Measurements from ENCODE around the gene KLRC4. TPM values are rescaled to one million over a fixed set of nuclear protein-coding genes. Genes with fewer than 3 reads are reported as not detected.

KLRC4 gene
- not detected for total RNA-seq (ENCODE audit: unreplicated experiment)
- long read RNA-seq: 0 reads

GRCh38 chr12:10409392-10409791, at the start of gene KLRC4:
Gene KLRC4 (minus strand): TSS chr12:10409757. CDS start chr12:10409575, 182 bp downstream.
- Mint-ChIP-seq H3K9me3 (ENCODE audit: unreplicated experiment) (no peaks in the 10 kb centered on the region), H3K36me3 (ENCODE audit: low read depth, unreplicated experiment) (no peaks in the 10 kb centered on the region), H3K27me3 (ENCODE audit: unreplicated experiment) (no peaks in the 10 kb centered on the region), H3K4me1 (ENCODE audit: unreplicated experiment) (peaks cover 6% of the 10 kb centered on the region), H3K4me3 (ENCODE audit: unreplicated experiment) (no peak within 1 kb of the TSS), H3K27ac (ENCODE audit: unreplicated experiment) (no peak within 1 kb of the TSS)
- no peak for TF ChIP-seq CTCF (IDR thresholded peaks at IDR 0.05; ENCODE audit: unreplicated experiment)
- DNase-seq (ENCODE audit: low spot score): no peak

GRCh38 chr12:10457760-10458159, 48.2 kb upstream of the KLRC4 start:
- no peaks in the 10 kb centered on the region for H3K4me1 Mint-ChIP-seq (ENCODE audit: unreplicated experiment)
- H3K4me3 Mint-ChIP-seq (ENCODE audit: unreplicated experiment): no peak overlapping the region
- H3K27me3 Mint-ChIP-seq (ENCODE audit: unreplicated experiment): no peaks in the 10 kb centered on the region
- no peak for DNase-seq (ENCODE audit: low spot score)
- no peaks in the 10 kb centered on the region for H3K9me3 Mint-ChIP-seq (ENCODE audit: unreplicated experiment)
- no peak for TF ChIP-seq CTCF (IDR thresholded peaks at IDR 0.05; ENCODE audit: unreplicated experiment)
- no peak overlapping the region for H3K27ac Mint-ChIP-seq (ENCODE audit: unreplicated experiment)
- H3K36me3 Mint-ChIP-seq (ENCODE audit: low read depth, unreplicated experiment): no peaks in the 10 kb centered on the region

GRCh38 chr12:10456856-10457255, 47.3 kb upstream of the KLRC4 start:
- no peak overlapping the region for H3K27ac Mint-ChIP-seq (ENCODE audit: unreplicated experiment)
- H3K27me3 Mint-ChIP-seq (ENCODE audit: unreplicated experiment): no peaks in the 10 kb centered on the region
- no peaks in the 10 kb centered on the region for H3K4me1 Mint-ChIP-seq (ENCODE audit: unreplicated experiment)
- H3K36me3 Mint-ChIP-seq (ENCODE audit: low read depth, unreplicated experiment): no peaks in the 10 kb centered on the region
- H3K9me3 Mint-ChIP-seq (ENCODE audit: unreplicated experiment): no peaks in the 10 kb centered on the region
- DNase-seq (ENCODE audit: low spot score): no peak
- TF ChIP-seq CTCF (IDR thresholded peaks at IDR 0.05; ENCODE audit: unreplicated experiment): no peak
- no peak overlapping the region for H3K4me3 Mint-ChIP-seq (ENCODE audit: unreplicated experiment)

GRCh38 chr12:10455766-10456165, 46.2 kb upstream of the KLRC4 start:
- Mint-ChIP-seq H3K9me3 (ENCODE audit: unreplicated experiment) (no peaks in the 10 kb centered on the region), H3K36me3 (ENCODE audit: low read depth, unreplicated experiment) (no peaks in the 10 kb centered on the region), H3K4me3 (ENCODE audit: unreplicated experiment) (no peak overlapping the region), H3K27ac (ENCODE audit: unreplicated experiment) (no peak overlapping the region), H3K27me3 (ENCODE audit: unreplicated experiment) (no peaks in the 10 kb centered on the region), H3K4me1 (ENCODE audit: unreplicated experiment) (no peaks in the 10 kb centered on the region)
- DNase-seq (ENCODE audit: low spot score): no peak
- no peak for TF ChIP-seq CTCF (IDR thresholded peaks at IDR 0.05; ENCODE audit: unreplicated experiment)

- Mint-ChIP-seq H3K4me3 (ENCODE audit: unreplicated experiment) (no peak overlapping the region), H3K27ac (ENCODE audit: unreplicated experiment) (no peak overlapping the region), H3K4me1 (ENCODE audit: unreplicated experiment) (no peaks in the 10 kb centered on the region), H3K27me3 (ENCODE audit: unreplicated experiment) (no peaks in the 10 kb centered on the region), H3K36me3 (ENCODE audit: low read depth, unreplicated experiment) (no peaks in the 10 kb centered on the region), H3K9me3 (ENCODE audit: unreplicated experiment) (no peaks in the 10 kb centered on the region)
- TF ChIP-seq CTCF (IDR thresholded peaks at IDR 0.05; ENCODE audit: unreplicated experiment): no peak
- DNase-seq (ENCODE audit: low spot score): no peak
Observed at GRCh38 chr12:10454531-10454930, 45.0 kb upstream of the KLRC4 start.

Data from endothelial cell (in vitro differentiated cells).